Renal cortex interstitium (tissue), 11 donors: ENCODE measurements around the gene METTL24. TPM values are rescaled to one million over a fixed set of nuclear protein-coding genes. Genes with fewer than 3 reads are reported as not detected.
"Not testable (repeated sequence)": the region's sequence is repeated elsewhere in the genome, so short reads cannot be mapped to it uniquely, and the experiment has no call there.

Source experiments
- DNase-seq, 11 donors: peaks; one replicate each; pipeline ENCODE4 v3.0.0-alpha.2; 2013; ENCODE audit warnings: low read depth in 9 of 11, low spot score in 4 of 11; ENCODE audit errors: extremely low read depth in 1 of 11
- polyA plus RNA-seq, 3 donors: library from polyadenylated mRNA; unstranded; fragments of 120-200 nt; gene quantifications; one replicate each; pipeline ENCODE4 v1.2.1, GENCODE V29; 2013; ENCODE audit not compliant: insufficient read length in 3 of 3

METTL24 gene
- polyA plus RNA-seq, 3 donors, result 13.4 to 15.6 (median 14.6) TPM

GRCh38 chr6:110322874-110323242 lies 35.3 kb downstream of the METTL24 start:
- DNase-seq, result peak in 4 of 11 donors; percentile 55 to 70 (median 61)

DNA sequence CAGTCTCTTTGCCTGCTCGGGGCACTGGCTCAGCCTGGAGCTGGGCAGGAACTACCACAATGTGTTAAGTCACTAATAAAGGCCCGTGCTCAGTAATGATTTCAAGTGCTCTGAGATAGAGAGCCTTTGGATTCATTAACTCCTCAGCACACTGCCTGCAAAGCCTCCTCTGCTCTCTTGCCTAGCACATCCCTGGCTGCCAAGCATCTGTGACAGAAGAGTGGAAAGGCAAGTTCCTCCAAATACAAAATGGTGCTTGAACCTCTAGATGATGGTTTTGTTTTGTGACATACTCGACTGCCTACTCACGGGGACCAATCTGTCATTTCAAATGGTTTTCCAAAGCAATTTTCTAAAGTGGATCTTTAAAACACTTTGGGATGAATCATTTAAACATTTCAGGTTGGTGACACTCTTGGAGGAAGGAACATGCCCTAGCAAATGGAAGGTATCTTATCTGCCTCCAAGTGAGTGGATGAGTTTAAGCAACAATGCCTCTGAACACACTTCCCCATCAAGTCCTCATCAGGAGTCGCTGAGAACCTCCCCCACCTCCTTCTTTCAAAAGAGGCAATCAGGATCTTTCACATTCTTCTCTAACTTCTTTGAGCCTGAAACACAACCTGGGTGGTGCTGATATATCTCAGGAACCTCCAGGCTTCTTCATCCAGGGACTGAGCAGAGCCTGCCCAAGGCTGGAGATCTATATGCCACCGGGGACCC lies 35.8 kb downstream of the METTL24 start:
- no peak for DNase-seq

GRCh38 chr6:110320307-110320706 lies 37.8 kb downstream of the METTL24 start:
- no peak for DNase-seq

- DNase-seq, result no peak
Observed at GRCh38 chr6:110319843-110320242, 38.3 kb downstream of the METTL24 start.

DNA sequence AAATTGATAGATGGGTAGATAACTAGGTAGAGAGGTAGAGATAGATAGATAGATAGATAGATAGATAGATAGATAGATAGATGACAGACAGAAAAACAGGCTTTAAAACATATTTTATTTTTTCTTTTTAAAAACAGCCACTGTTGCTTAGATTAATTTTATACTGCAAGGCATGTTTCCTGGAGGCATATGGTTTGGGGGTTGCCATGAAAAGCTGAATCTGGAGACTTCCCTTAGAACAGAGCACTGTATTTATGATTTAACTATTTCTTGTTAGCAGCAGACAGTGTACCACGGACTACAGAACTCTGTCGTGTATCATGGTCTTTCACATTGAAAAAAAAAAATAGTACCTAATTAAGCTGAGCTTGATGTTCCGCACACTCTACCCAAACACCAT lies 38.8 kb downstream of the METTL24 start:
- DNase-seq, result no peak

DNA sequence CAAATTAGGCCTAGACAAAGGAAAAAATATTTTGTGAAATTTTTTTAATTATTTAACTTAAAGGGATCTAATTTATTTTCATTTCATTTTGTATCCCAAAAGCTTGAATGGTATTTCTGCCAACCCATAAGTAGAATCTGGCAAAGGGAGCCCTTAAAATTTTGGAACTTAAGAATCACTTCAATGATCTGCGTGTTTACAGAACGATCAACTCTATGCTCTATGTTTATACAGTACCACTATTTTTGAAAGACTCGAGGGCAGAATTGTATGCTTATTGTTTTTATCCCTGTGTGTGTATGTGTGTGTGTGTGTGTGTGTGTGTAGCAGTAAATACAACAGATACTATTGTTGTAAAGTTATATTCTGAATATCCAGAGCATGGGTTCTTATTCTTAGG lies 39.2 kb downstream of the METTL24 start:
- DNase-seq, result no peak

- no peak for DNase-seq
Observed at GRCh38 chr6:110317646-110318045, 40.5 kb downstream of the METTL24 start.

GRCh38 chr6:110317189-110317588 lies 41.0 kb downstream of the METTL24 start:
- no peak for DNase-seq

DNA sequence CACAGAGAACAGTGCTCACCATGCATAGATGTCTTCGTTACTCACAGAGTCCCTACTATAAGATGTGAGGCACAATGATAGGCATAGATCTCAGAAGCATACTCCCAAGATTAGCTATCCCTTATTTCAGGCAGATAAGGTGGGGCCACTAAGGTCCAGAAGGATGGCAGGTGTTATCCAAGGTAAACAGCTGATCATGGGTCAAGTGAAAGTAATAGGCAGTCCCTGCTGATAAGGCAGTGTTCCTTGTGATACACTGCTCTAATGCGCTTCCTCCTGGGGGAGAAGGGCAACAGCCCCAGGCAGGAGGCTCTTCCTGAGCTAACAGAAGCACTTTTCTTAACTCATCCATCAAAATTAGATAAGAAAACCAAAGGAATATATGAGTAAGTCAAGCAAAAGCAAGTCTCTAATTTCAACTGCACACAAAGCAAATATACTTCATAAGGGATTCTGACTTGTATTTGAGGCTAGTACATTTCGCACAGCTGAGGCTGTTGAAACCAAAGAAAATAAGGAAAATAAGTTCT lies 42.2 kb downstream of the METTL24 start:
- DNase-seq, result no peak

GRCh38 chr6:110315207-110315868 lies 42.8 kb downstream of the METTL24 start:
- DNase-seq, result no peak

DNA sequence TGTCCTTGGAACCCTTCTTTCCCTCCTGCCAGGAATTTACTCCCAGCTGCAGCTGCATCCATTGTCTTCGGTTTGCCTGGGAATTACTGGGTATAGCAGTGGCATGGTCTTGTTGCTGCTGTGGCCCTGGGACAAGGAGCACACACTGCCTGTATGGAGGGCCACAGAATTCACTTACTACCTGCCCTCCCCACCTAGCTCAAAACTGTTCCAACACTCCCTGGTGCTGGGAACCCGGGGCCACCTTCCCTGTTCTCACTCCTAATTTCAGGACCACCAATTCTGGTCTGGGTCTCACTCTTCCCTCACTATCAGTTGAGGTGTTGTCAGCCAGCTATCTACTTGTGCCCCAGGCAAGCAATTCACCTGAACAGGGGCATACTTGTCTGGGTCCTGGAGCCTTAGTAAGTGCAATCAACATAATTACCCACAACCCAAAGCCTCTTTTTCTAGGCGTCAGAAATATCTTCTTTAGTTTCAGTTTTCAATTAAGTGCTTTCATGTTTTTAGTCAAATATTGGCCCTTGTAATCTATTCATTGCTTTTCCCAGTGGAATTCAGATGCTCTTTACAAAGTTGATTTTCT lies 47.2 kb downstream of the METTL24 start:
- DNase-seq, result no peak

DNA sequence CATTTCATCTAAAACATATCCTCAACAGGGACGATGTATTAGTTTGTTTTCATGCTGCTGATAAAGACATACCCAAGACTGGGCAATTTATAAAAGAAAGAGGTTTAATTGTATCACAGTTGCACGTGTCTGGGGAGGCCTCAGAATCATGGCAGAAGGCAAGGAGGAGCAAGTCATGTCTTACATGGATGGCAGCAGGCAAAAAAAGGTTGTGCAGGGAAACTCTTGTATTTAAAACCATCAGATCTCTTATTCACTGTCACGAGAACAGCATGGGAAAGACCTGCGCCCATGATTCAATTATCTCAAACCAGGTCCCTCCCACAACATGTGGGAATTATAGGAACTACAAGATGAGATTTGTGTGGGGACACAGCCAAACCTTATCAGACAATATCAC lies 48.7 kb downstream of the METTL24 start:
- not testable (repeated sequence) for DNase-seq

DNA sequence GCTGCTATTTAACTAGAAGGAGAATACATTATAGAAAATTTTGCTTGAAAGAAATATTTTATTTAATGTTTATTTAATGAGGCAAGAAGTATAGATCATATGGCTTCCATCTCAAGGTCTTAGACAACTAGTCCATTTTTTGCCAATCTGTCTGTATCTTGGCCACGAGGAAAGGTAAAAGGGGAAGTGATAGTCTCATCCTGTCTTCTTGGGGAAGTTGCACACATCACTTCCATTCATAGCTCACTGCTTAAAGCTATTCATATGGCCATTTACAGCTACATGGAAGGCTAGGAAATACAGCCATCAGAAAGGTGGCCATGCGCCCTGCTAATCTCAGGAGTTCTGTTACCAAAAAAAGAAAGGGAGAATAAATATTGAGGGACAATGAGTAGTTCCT lies 50.8 kb downstream of the METTL24 start:
- no peak for DNase-seq

- not testable (repeated sequence) for DNase-seq
Observed at GRCh38 chr6:110305832-110306231, 52.3 kb downstream of the METTL24 start.

DNA sequence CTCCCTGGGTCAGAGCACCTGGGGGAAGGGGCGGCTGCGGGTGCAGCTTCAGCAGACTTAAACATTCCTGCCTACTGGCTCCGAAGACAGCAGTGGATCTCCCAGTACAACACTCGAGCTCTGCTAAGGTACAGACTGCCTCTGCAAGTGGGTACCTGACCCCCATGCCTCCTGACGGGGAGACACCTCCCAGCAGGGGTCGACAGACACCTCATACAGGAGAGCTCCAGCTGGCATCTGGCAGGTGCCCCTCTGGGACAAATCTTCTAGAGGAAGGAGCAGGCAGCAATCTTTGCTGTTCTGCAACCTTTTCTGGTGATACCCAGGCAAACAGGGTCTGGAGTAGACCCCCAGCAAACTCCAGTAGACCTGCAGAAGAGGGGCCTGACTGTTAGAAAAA lies 54.5 kb downstream of the METTL24 start:
- DNase-seq, result not testable (repeated sequence)

DNA sequence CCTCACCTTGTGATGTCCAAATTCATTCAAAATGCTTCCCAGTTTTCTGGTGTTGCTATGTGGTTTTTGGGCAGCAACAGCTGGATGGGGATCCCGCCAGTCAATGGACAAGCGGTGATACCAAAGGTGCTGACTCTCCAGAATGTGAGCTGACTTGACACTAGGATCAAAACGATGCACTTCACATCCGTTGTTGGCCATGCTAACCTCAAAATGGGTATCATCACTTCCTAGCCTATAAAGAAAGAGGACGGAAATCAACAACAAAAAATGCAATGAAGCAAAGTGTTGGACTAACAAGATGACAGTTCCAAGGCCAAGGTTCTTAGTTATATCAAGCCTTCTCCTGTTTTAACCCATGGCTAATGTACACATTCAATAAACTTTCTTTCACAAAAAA lies 59.2 kb downstream of the METTL24 start:
- no peak for DNase-seq

DNA sequence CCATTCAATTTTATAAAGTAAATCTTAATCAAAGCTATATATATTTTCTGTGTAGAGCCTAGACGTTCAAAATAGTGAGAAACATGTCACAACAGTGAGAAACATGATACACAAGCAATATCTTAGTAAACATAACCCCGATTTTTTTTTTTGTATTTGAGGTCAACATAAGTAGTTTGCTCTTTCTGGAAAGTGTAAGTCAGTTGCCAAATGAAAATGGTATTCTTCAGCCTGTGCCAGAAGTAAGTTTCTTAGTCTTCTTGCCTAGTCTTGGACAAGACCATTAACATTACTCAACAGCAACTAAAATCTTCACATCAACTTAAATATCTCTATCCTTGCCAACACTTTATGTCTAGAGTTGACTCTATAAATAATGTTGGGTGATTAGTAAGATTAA lies 59.7 kb downstream of the METTL24 start:
- DNase-seq, result no peak

- peak in 6 of 11 donors; percentile 13 to 39 (median 29) for DNase-seq
Observed at GRCh38 chr6:110296241-110297025, 61.7 kb downstream of the METTL24 start.

DNA sequence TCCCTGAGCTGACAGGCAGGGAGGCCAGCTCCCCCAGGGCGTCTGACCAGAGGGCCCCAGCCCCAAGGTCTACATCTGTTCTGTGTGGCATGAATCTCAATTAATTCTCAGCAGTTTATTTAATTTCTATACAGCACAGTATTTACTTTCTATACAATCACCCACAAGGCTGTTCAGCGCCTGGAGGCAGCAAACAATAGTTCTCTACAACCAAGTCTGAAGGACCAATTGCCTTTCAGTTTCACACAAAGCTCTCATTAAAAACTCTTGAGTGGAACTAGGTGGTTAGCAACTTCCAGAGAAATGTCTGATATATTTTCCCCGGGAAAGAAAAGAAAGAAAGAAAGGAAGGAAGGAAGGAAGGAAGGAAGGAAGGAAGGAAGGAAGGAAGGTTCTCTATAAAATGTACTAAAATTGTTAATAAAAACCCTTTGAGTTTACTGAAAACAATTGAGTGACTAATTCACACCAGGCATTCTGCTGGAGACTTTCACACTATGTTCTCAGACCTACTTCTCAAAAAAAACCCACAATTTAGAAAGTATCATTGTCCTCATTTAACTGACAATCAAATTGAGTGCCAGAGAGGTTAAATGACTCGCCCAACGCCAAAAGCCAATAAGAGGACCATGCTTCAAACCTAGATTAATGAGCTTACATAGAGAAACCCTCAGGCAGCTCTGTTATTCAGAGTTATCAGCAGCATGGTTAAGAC lies 62.5 kb downstream of the METTL24 start:
- no peak for DNase-seq
